Breast epithelium (tissue), 4 donors: ENCODE measurements around the gene NCS1. TPM values are rescaled to one million over a fixed set of nuclear protein-coding genes. Genes with fewer than 3 reads are reported as not detected.

ENCODE experiments used
- DNase-seq, 2 donors: peaks; one replicate each; pipeline ENCODE4 v3.0.0-alpha.2; 2019; ENCODE audit warnings: low spot score in 2 of 2
- H3K27ac ChIP-seq, 2 donors: fragments of 200-600 bp; sonication (generic) in 1 of 2; one replicate each; pipeline ENCODE4 v1.5.1; 2016 to 2019; ENCODE audit warnings: mild to moderate bottlenecking in 1 of 2
- H3K27me3 ChIP-seq, 2 donors: fragments of 200-600 bp; sonication (generic) in 1 of 2; one replicate each; pipeline versions ENCODE4 v1.5.1 to v1.6.0; 2017 to 2019; ENCODE audit warnings: control low read depth in 1 of 2, mild to moderate bottlenecking in 1 of 2
- H3K36me3 ChIP-seq: fragments of 200-600 bp; one replicate; pipeline ENCODE4 v1.5.1; 2019
- H3K4me1 ChIP-seq, 2 donors: fragments of 200-600 bp; sonication (generic); one replicate each; pipeline ENCODE4 v1.5.1; 2016 to 2019; ENCODE audit warnings: control low read depth in 1 of 2
- H3K4me3 ChIP-seq, 3 donors: fragments of 200-600 bp; sonication (generic); 1 replicate in 2 of 3; 2 replicates in 1 of 3; pipeline ENCODE4 v1.5.1; 2016 to 2019; ENCODE audit warnings: mild to moderate bottlenecking in 3 of 3, moderate library complexity in 2 of 3
- H3K9me3 ChIP-seq, 2 donors: fragments of 200-600 bp; sonication (generic) in 1 of 2; one replicate each; pipeline ENCODE4 v1.5.1; 2016 to 2019; ENCODE audit warnings: control low read depth in 1 of 2
- POLR2A ChIP-seq: fragments of 450-650 bp; IDR thresholded peaks from one replicate; pipeline ENCODE4 v1.6.1; 2016; ENCODE audit warnings: antibody characterized with exemption, mild to moderate bottlenecking, moderate library complexity
- POLR2AphosphoS5 ChIP-seq, 3 donors: sonication (generic); formaldehyde crosslinking; IDR thresholded peaks; one replicate each; pipeline ENCODE4 v1.6.1; 2017; ENCODE audit warnings: antibody characterized with exemption in 3 of 3
- intact Hi-C: fragments of 100-400 bp; cut with DNase I; formaldehyde crosslinking; loops from one replicate; pipeline ENCODE4 v1.15.1; 2023; ENCODE audit warnings: low total_unique reads
- total RNA-seq, 3 donors: library from RNA; depleted of rRNA; stranded (reverse); fragments of >200 nt; gene quantifications; one replicate each; pipeline ENCODE4 v1.1.0, GENCODE V29; 2016
- TF ChIP-seq, protein P1 (sequence below), 3 donors: fragments of 450-650 bp; IDR thresholded peaks; one replicate each; pipeline ENCODE4 v1.5.1; 2016 to 2017; ENCODE audit warnings: antibody characterized with exemption in 3 of 3, mild to moderate bottlenecking in 3 of 3, moderate library complexity in 3 of 3

NCS1 gene
- total RNA-seq, 3 donors from 2014 or later = 3.2 to 3.9 (median 3.4) TPM

- no peaks in the 10 kb centered on the region for H3K4me1 ChIP-seq
- H3K4me3 ChIP-seq = no peak overlapping the region
- H3K27ac ChIP-seq = no peak overlapping the region
- TF ChIP-seq, protein P1, sequence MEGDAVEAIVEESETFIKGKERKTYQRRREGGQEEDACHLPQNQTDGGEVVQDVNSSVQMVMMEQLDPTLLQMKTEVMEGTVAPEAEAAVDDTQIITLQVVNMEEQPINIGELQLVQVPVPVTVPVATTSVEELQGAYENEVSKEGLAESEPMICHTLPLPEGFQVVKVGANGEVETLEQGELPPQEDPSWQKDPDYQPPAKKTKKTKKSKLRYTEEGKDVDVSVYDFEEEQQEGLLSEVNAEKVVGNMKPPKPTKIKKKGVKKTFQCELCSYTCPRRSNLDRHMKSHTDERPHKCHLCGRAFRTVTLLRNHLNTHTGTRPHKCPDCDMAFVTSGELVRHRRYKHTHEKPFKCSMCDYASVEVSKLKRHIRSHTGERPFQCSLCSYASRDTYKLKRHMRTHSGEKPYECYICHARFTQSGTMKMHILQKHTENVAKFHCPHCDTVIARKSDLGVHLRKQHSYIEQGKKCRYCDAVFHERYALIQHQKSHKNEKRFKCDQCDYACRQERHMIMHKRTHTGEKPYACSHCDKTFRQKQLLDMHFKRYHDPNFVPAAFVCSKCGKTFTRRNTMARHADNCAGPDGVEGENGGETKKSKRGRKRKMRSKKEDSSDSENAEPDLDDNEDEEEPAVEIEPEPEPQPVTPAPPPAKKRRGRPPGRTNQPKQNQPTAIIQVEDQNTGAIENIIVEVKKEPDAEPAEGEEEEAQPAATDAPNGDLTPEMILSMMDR (IDR thresholded peaks at IDR 0.05) = no peak
- TF ChIP-seq POLR2A = no peak
- no peak for DNase-seq
- H3K9me3 ChIP-seq = no peaks in the 10 kb centered on the region
- H3K27me3 ChIP-seq = peaks cover 0 to 28% of the 10 kb centered on the region in 2 donors
- H3K36me3 ChIP-seq = no peaks in the 10 kb centered on the region
- intact Hi-C loops = no loop called here
Observed at GRCh38 chr9:130283539-130284248, 111.5 kb downstream of the NCS1 start.

DNA sequence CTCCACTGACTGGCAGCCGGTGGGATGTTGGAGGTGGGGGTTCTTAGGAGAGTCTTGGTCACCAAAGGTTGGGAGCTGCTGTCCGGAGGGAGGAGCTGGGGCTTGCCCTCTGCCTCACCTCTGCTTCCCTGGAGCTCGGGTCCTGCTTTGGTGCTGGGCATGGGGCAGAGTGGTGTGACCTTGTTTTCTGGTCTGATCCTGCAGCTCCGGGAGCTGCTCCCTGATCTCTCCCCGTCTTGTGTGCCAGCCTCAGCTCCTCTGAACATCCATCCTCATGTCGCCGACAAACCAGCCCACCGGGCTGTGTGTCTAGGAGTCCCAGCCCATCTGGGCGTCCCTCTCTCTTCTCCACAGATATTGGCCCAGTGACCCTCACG, 112.0 kb downstream of the NCS1 start:
- no peak for TF ChIP-seq POLR2A
- TF ChIP-seq, protein P1 (IDR thresholded peaks at IDR 0.05) = no peak
- TF ChIP-seq POLR2AphosphoS5 (IDR thresholded peaks at IDR 0.05) = no peak
- DNase-seq = no peak
- Histone ChIP-seq H3K27ac (no peak overlapping the region), H3K36me3 (no peaks in the 10 kb centered on the region), H3K27me3 (peaks cover 0 to 33% of the 10 kb centered on the region in 2 donors), H3K4me1 (no peaks in the 10 kb centered on the region), H3K9me3 (no peaks in the 10 kb centered on the region), H3K4me3 (no peak overlapping the region)
- intact Hi-C loops = no loop called here

- no peaks in the 10 kb centered on the region for H3K4me1 ChIP-seq
- DNase-seq = no peak
- no peak for TF ChIP-seq POLR2AphosphoS5 (IDR thresholded peaks at IDR 0.05)
- no peak for TF ChIP-seq POLR2A
- TF ChIP-seq, protein P1 (IDR thresholded peaks at IDR 0.05) = no peak
Observed at GRCh38 chr9:130284690-130285089, 112.5 kb downstream of the NCS1 start.

DNA sequence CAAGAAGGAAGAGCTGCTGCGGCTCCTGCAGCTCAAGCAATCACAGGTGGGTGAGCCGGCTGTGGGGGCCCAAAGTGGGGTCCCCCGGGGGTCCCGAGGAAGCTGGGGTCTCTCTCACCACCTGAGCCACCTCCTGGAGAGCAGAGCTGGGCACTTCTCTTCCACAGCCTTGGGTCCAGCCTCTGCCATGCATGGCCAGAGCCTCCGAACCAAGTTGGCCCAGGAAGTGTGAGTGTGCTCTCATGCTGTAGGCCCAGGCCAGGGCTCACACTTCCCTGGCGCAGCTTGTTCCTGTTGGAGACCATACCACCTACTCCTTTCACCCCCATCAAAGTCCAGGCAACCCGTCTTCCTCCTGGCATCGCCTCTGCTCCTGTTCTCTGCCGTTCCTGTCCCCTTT, 113.1 kb downstream of the NCS1 start:
- intact Hi-C loops = no loop called here
- Histone ChIP-seq H3K27ac (no peak overlapping the region), H3K4me3 (no peak overlapping the region), H3K9me3 (no peaks in the 10 kb centered on the region), H3K4me1 (no peaks in the 10 kb centered on the region), H3K36me3 (no peaks in the 10 kb centered on the region), H3K27me3 (peaks cover 0 to 43% of the 10 kb centered on the region in 2 donors)
- DNase-seq = no peak
- TF ChIP-seq POLR2A = no peak
- TF ChIP-seq, protein P1 (IDR thresholded peaks at IDR 0.05) = no peak
- no peak for TF ChIP-seq POLR2AphosphoS5 (IDR thresholded peaks at IDR 0.05)

More at GRCh38 chr9:130284690-130285089, 112.5 kb downstream of the NCS1 start:
- Histone ChIP-seq H3K27me3 (peaks cover 0 to 38% of the 10 kb centered on the region in 2 donors), H3K36me3 (no peaks in the 10 kb centered on the region), H3K27ac (no peak overlapping the region), H3K4me3 (no peak overlapping the region), H3K9me3 (no peaks in the 10 kb centered on the region)
- intact Hi-C loops = no loop called here

GRCh38 chr9:130286072-130286770, 114.0 kb downstream of the NCS1 start:
- Histone ChIP-seq H3K4me3 (no peak overlapping the region), H3K4me1 (no peaks in the 10 kb centered on the region), H3K9me3 (no peaks in the 10 kb centered on the region), H3K27me3 (peaks cover 0 to 44% of the 10 kb centered on the region in 2 donors), H3K36me3 (no peaks in the 10 kb centered on the region), H3K27ac (no peak overlapping the region)
- TF ChIP-seq POLR2AphosphoS5 (IDR thresholded peaks at IDR 0.05) (no peak), POLR2A (no peak)
- TF ChIP-seq, protein P1 (IDR thresholded peaks at IDR 0.05) = no peak
- DNase-seq = no peak
- intact Hi-C loops = no loop called here
